Astrocyte of the spinal cord (primary cell): ENCODE results near the gene AEN.
A peak's percentile ranks its signal among the peaks of the same experiment; 100 is the strongest.

ENCODE experiments used
- DNase-seq: peaks from one replicate; pipeline ENCODE4 v3.0.0; 2011; ENCODE audit warnings: low read depth, low spot score
- H3K4me3 ChIP-seq: 2 replicates; pipeline ENCODE4 v1.5.1; 2011; ENCODE audit warnings: low read depth, mild to moderate bottlenecking, low read length, moderate library complexity
- in situ Hi-C: cut with HindIII; loops from 2 replicates; pipeline ENCODE4 v1.10.0; 2017; ENCODE audit warnings: low sequenced_read_pairs
- TF ChIP-seq, protein P1 (sequence below): IDR thresholded peaks from 2 replicates; pipeline ENCODE4 v1.5.1; 2012; ENCODE audit warnings: low read depth, mild to moderate bottlenecking, low read length, inconsistent platforms

The AEN gene, protein sequence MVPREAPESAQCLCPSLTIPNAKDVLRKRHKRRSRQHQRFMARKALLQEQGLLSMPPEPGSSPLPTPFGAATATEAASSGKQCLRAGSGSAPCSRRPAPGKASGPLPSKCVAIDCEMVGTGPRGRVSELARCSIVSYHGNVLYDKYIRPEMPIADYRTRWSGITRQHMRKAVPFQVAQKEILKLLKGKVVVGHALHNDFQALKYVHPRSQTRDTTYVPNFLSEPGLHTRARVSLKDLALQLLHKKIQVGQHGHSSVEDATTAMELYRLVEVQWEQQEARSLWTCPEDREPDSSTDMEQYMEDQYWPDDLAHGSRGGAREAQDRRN

DNA sequence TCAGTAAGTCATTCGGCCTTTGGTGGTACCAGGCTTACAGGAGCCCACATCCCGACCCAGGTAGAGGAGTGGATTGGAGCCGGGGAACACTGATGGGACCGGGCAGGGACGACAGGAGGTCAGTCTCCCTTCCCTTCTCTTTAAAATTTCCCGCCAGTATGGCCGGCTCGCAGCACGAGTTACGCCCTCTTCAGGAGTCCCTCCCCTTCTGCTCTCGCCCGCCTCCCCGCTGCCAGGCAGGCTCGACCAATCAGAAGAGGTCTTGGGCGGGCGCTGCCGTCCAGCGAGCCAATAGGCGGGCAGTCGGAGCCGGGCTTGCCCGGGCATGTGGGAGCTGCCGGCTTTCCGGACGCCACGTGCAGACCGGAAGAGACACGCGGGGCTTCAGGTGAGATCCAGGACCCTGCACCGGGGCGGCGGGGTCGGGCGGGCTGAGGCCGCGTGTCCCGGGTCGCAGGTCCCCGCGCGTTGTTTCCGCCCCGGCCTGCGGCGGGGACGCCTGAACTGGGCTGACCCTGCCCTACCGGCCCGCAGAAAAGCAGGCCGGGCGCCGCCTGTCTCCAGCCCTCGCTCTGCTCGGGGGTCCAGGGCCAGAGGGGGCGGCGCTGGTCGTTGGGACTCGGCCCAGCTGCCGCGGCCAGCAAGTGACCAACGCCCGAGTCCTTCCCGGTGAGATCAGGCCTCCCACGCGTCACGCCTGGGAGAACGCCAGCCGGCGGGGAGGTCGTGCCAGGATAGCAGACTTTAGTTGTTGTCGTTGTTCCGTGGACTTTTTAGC lies at the start of gene AEN:
TSS of gene AEN (plus strand) at position 346 of the 778 bp plus-strand sequence. CDS start 4,870 bp downstream, outside the sequence.
- TF ChIP-seq, protein P1, sequence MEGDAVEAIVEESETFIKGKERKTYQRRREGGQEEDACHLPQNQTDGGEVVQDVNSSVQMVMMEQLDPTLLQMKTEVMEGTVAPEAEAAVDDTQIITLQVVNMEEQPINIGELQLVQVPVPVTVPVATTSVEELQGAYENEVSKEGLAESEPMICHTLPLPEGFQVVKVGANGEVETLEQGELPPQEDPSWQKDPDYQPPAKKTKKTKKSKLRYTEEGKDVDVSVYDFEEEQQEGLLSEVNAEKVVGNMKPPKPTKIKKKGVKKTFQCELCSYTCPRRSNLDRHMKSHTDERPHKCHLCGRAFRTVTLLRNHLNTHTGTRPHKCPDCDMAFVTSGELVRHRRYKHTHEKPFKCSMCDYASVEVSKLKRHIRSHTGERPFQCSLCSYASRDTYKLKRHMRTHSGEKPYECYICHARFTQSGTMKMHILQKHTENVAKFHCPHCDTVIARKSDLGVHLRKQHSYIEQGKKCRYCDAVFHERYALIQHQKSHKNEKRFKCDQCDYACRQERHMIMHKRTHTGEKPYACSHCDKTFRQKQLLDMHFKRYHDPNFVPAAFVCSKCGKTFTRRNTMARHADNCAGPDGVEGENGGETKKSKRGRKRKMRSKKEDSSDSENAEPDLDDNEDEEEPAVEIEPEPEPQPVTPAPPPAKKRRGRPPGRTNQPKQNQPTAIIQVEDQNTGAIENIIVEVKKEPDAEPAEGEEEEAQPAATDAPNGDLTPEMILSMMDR, result no peak
- peak; percentile 97 for DNase-seq
- in situ Hi-C loops, result no loop called here
- peak within 1 kb of the TSS; percentile 85 for H3K4me3 ChIP-seq

DNA sequence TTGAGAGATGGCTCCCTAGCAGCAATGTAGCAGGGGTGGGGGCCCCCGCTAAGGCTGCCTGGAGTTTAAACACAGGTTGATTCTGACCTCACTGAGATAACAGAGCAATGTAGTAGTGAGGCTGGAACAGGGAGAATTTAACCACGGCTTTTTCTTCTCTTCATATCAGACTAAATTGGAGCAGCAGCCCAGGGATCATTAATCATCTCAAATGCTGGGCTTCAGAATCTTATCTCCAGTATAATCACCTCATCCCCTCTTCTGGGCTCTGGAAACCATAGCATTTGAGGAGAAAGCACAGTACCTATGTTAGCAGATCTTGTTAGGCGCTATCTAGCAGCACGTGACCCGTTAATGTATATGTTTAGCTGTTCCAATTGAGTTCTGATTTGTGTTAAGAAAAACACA lies 49.3 kb upstream of the AEN start:
- no peak for DNase-seq
- TF ChIP-seq, protein P1, result no peak
- in situ Hi-C loops, result no loop called here
- H3K4me3 ChIP-seq, result no peak overlapping the region

DNA sequence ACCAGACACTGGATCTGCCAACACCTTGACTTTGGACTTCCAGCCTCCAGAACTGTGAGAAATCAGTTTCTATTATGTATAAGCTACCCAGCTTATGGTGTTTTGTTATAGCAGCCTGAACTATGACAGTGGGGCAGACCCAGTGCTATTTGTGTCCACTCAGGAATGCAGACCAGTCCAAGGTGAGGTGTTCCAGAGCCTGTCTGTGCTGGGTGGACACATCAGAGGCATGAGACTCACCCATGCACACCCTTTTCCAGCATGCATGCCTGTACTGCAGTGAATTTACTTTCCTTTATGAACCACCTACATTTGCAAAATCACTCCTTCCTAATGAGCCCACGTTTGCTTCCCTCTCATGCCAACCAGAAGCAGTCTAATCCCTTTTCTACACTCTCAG lies 47.1 kb upstream of the AEN start:
- no peak overlapping the region for H3K4me3 ChIP-seq
- TF ChIP-seq, protein P1, result no peak
- no peak for DNase-seq
- in situ Hi-C loops, result no loop called here

DNA sequence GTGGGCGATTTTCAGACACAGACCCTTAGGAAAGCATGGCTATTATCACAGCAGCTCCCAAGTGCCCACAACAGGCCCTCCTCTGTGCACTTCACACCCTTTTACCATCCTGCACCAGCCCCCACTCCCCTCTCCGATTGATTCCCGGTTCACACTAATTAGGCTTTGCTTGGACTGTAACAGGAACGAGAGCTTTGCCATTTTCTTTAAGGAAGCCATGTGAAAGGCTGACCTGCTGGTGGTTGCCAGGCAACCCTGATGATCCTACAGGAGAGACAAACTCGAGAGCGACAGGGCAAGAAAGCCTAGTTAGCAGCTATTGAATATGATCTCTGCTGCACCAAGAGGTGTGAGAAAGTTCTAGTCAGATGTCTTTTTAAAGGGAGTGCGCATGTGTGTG lies 46.5 kb upstream of the AEN start:
- H3K4me3 ChIP-seq, result no peak overlapping the region
- TF ChIP-seq, protein P1, result no peak
- DNase-seq, result no peak
- in situ Hi-C loops, result no loop called here

DNA sequence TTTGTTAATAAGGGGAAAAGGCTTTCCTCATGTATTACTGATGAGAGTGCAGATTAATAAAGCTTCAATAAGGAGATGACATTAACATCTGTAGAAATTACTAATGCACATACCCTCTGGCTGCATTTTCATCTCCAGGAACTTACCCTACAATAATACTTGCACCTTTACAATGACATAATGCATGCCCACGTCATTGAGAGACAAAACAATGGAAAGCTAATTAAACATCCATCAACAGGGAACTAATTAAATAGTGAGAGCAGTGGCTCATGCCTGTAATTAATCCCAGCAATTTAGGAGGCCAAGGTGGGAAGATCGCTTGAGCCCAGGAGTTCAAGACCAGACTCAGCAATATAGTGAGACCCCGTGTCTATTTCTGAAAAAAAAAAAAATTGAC lies 41.8 kb upstream of the AEN start:
- in situ Hi-C loops, result no loop called here
- TF ChIP-seq, protein P1, result no peak
- H3K4me3 ChIP-seq, result no peak overlapping the region
- no peak for DNase-seq

DNA sequence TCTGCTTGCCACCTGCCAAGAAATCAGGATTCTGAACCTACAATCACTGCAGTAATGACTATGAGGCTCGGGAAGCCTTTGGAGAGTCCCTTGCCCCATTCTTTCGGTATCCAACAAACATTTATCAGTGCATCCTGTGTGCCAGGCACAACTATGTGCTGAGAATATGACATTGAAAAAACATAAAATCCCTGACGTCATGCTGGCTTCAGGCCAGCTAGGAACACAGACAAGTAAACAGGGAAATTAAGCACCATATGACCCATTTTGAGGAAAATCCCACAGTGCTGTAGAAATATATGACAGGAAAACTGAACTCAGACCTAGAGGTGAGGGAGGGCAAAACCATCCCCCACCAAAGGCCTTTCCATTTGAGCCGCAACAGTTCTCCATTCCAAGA lies 40.6 kb upstream of the AEN start:
- DNase-seq, result no peak
- TF ChIP-seq, protein P1, result no peak
- no peak overlapping the region for H3K4me3 ChIP-seq
- in situ Hi-C loops, result no loop called here
